Heart left ventricle (tissue), 16 donors: ENCODE measurements around the gene CCBE1. TPM values are rescaled to one million over a fixed set of nuclear protein-coding genes. Genes with fewer than 3 reads are reported as not detected.
A peak's percentile ranks its signal among the peaks of the same experiment; 100 is the strongest.

Experiments
- ATAC-seq, 4 donors: fragments of 200-7000 bp; cut with Tn5 transposase; one replicate each; pipeline ENCODE4 v1.9.1; 2020 to 2022; ENCODE audit warnings: moderate library complexity in 4 of 4, mild to moderate bottlenecking in 3 of 4, moderate number of reproducible peaks in 1 of 4
- DNase-seq, 5 donors: peaks; one replicate each; pipeline ENCODE4 v3.0.0-alpha.2; 2020
- H3K27ac ChIP-seq, 12 donors: fragments of 200-600 bp; sonication (generic) in 4 of 12; one replicate each; pipeline versions ENCODE4 v1.5.0 to v1.8.0; 2016 to 2022; ENCODE audit warnings: mild to moderate bottlenecking in 2 of 12
- H3K27me3 ChIP-seq, 9 donors: fragments of 200-600 bp; sonication (generic) in 2 of 9; one replicate each; pipeline versions ENCODE4 v1.5.1 to v1.8.0; 2016 to 2022; ENCODE audit warnings: mild to moderate bottlenecking in 3 of 9
- H3K36me3 ChIP-seq, 9 donors: fragments of 200-600 bp; sonication (generic) in 2 of 9; one replicate each; pipeline versions ENCODE4 v1.5.0 to v1.8.0; 2018 to 2022; ENCODE audit warnings: mild to moderate bottlenecking in 2 of 9
- H3K4me1 ChIP-seq, 12 donors: fragments of 200-600 bp; sonication (generic) in 4 of 12; one replicate each; pipeline versions ENCODE4 v1.5.0 to v1.8.0; 2016 to 2022; ENCODE audit warnings: mild to moderate bottlenecking in 3 of 12
- H3K4me3 ChIP-seq, 12 donors: fragments of 200-600 bp; sonication (generic) in 4 of 12; one replicate each; pipeline versions ENCODE4 v1.5.0 to v1.8.0; 2017 to 2022; ENCODE audit warnings: mild to moderate bottlenecking in 9 of 12, moderate library complexity in 4 of 12
- H3K9me3 ChIP-seq, 12 donors: fragments of 200-600 bp; sonication (generic) in 4 of 12; one replicate each; pipeline versions ENCODE4 v1.5.0 to v1.8.0; 2016 to 2022; ENCODE audit warnings: mild to moderate bottlenecking in 1 of 12
- POLR2A ChIP-seq, 2 donors: fragments of 450-650 bp; IDR thresholded peaks; one replicate each; pipeline ENCODE4 v1.6.1; 2017; ENCODE audit warnings: antibody characterized with exemption in 2 of 2, mild to moderate bottlenecking in 2 of 2, moderate library complexity in 2 of 2
- WGBS, 4 donors: extraction: QIAGEN DNeasy Blood & Tissue Kit in 2 of 4; methylation state at CpG; one replicate each; pipeline versions ENCODE4 v1.1.5 to v1.1.7; 2013 to 2018; 5-methylcytosine and 5-hydroxymethylcytosine counted together
- intact Hi-C, 10 donors: fragments of 100-400 bp; cut with DNase I; formaldehyde crosslinking; loops; one replicate each; pipeline versions ENCODE4 v1.11.1 to v1.14.2; 2022
- polyA plus RNA-seq, 2 donors: library from polyadenylated mRNA; stranded (reverse); fragments of 200-250 nt; gene quantifications; one replicate each; pipeline ENCODE4 v1.2.3, GENCODE V29; 2013
- total RNA-seq, 9 donors: library from RNA; depleted of rRNA in 2 of 9; stranded (reverse); fragments of >200 nt in 2 of 9; fragmentation: NEBNext Ultra II Directional in 3 of 9; extraction: Animal tissue kit (Norgen Biotek cat#: 25700) in 3 of 9; gene quantifications; one replicate each; pipeline versions ENCODE4 v1.1.0 to v1.2.4, GENCODE V29; 2016 to 2023
- TF ChIP-seq, protein P1 (sequence below), 12 donors: fragments of 200-600 bp; sonication (generic) in 4 of 12; IDR thresholded peaks; one replicate each; pipeline versions ENCODE4 v1.5.0 to v1.8.0; 2018 to 2022; ENCODE audit warnings: antibody characterized with exemption in 12 of 12, mild to moderate bottlenecking in 5 of 12
- donor health status: ischemic (EF 13 %, LVEDD 7.1; RV severe dilation, severe dysfunction).
- donor health status: healthy with polysubstance abuse.
- donor health status: DM: no; HTN: yes; CAD: no.
- donor health status: DM: no; HTN: no; CAD: no.
- donor health status: ischemic (EF 25% LVEDD 6.9; RV normal size, moderate dysfunction).
- donor health status: ischemic (EF 25% LVEDD 5.7; RV mildly dilated, moderate dysfunction).
- donor health status: healthy.
- donor health status: DM: yes; HTN: yes; CAD: no.
- donor health status: ischemic (EF 35%, LVEDD 5.7; RV mildly dilated, moderate dysfunction).
- donor health status: nonischemic (EF 11% LVEDD 7.7; RV severe dilation, severe dysfunction).
- donor health status: DM: yes; HTN: yes; CAD: no.
- donor health status: PGD.
- donor health status: ischemic (EF 29% LVEDD 5.4; RV normal size, mild dysfunction).
- donor health status: nonischemic (EF 23%, LVEDD 6.1; RV moderate dilation, normal function).

The CCBE1 gene
- total and polyA plus RNA-seq, 11 donors = 0.15 to 6.3 (median 0.74) TPM

DNA sequence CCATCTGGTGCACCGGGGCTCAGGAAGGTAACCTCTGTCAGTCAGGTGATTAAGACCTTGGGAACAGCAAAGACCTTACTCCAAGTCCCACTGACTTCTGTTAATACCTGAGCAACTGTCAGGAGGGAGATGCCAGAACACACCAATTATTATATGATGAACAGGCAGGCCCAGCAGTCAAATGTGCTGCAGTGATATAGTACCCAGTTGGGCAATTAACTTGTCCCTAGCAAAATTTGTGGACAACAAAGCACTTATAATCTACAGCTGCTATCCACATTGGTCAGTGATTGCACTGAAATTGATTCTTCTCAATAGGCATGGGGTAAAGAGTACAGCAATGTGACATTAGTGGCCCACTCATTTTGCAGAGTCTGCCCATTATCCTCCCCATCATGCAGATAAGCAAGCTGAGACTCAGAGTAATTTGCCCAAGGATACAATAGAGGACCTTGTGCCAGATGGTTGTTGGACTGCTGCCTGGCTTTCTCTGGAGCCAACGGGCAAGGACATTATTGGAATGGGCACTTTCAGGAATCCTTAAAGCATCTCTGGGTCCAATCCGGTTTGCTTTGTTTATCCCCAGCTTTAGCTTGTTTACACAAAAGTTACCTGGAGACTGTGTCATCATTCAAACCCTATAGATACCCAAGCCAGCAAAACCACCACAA lies 147.6 kb downstream of the CCBE1 start:
- ATAC-seq = peak; percentile 53 to 75 (median 70)
- intact Hi-C loops = loop anchor here in 4 of 10 donors (5.0 to 10.0 kb wide), 5 partner anchors 32 to 85 kb away; no protein-coding TSS in a partner anchor
- peak overlapping the region in 4 of 12 donors; percentile 59 to 68 (median 60) for H3K27ac ChIP-seq

DNA sequence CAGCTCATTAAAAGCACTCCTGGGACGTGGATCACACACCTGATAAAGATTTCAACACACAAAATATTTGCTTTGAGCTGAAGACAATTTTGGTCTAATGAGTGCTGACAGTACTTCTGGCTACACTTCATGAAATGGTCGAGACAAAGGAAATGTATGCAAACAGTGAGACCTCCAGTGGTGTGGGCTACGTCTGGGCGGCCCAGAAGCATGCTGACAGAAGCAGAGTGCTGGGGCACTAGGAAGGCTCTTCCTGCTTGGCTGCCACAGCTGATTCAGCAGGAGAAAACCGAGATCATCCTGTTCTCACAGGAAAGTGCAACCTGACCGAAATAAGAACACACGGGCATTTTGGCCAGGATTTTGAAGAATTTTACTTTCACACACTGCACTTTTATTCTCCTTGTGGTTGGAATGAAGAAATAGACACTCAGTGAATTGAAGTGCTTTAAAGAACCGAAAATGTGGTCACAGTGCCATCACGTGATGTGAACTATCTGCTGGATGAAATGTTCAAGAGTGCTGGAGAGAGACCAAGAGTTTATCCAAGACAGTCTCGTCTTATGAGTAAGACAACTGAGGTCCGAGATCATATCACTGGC lies 149.5 kb downstream of the CCBE1 start:
- no peak overlapping the region for H3K27ac ChIP-seq
- intact Hi-C loops = loop anchor here in 1 of 10 donors (10.0 kb wide), 1 partner anchor 83 kb away; no protein-coding TSS in a partner anchor
- no peak overlapping the region for H3K4me3 ChIP-seq
- H3K4me1 ChIP-seq = peaks cover 0 to 17% (median 3%) of the 10 kb centered on the region in 12 donors
- DNase-seq (no peak), ATAC-seq (peak in 2 of 4 donors; percentile 31 to 37)
- no peaks in the 10 kb centered on the region for H3K36me3 ChIP-seq
- TF ChIP-seq, protein P1, sequence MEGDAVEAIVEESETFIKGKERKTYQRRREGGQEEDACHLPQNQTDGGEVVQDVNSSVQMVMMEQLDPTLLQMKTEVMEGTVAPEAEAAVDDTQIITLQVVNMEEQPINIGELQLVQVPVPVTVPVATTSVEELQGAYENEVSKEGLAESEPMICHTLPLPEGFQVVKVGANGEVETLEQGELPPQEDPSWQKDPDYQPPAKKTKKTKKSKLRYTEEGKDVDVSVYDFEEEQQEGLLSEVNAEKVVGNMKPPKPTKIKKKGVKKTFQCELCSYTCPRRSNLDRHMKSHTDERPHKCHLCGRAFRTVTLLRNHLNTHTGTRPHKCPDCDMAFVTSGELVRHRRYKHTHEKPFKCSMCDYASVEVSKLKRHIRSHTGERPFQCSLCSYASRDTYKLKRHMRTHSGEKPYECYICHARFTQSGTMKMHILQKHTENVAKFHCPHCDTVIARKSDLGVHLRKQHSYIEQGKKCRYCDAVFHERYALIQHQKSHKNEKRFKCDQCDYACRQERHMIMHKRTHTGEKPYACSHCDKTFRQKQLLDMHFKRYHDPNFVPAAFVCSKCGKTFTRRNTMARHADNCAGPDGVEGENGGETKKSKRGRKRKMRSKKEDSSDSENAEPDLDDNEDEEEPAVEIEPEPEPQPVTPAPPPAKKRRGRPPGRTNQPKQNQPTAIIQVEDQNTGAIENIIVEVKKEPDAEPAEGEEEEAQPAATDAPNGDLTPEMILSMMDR (IDR thresholded peaks at IDR 0.05) = no peak
- no peak for TF ChIP-seq POLR2A (IDR thresholded peaks at IDR 0.05)
- no peaks in the 10 kb centered on the region for H3K27me3 ChIP-seq
- H3K9me3 ChIP-seq = no peaks in the 10 kb centered on the region
- 12 to 23% (median 21%) methylated on average over 11 of the region's 11 CpGs for WGBS, 4 donors

More for the DNA sequence above, 147.6 kb downstream of the CCBE1 start:
- Histone ChIP-seq H3K4me3 (no peak overlapping the region), H3K4me1 (peaks cover 0 to 25% (median 5%) of the 10 kb centered on the region in 12 donors), H3K36me3 (no peaks in the 10 kb centered on the region), H3K27me3 (no peaks in the 10 kb centered on the region), H3K9me3 (no peaks in the 10 kb centered on the region)
- 33 to 48% (median 40%) methylated on average over 2 to 3 of the region's 3 CpGs for WGBS, 4 donors
- DNase-seq = peak in 3 of 5 donors; percentile 35 to 66 (median 48)
- TF ChIP-seq, protein P1 (IDR thresholded peaks at IDR 0.05) = no peak
- TF ChIP-seq POLR2A (IDR thresholded peaks at IDR 0.05) = no peak

DNA sequence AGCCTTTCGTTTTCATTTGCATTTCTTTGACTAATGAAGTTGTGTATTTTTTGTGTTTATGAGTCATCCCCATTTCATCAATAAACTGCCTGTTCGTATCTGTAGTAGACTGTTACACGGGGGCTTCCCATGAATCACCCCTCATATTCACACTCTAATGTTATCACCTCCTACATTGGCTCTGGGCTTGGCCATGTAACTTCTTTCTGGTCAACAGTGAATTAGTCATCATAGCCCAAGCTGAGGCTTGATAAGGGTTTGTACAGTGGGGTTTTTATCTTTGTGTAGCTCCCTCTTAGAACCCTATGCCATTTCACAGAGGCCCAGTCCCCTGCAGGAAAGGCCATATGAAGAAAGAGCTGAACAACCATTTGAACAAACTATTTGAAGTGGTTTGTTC lies 151.0 kb downstream of the CCBE1 start:
- H3K36me3 ChIP-seq = no peaks in the 10 kb centered on the region
- H3K4me3 ChIP-seq = no peak overlapping the region
- ATAC-seq = peak in 1 of 4 donors; percentile 74
- intact Hi-C loops = loop anchor here in 1 of 10 donors (10.0 kb wide), 1 partner anchor 81 kb away; no protein-coding TSS in a partner anchor
- H3K27ac ChIP-seq = no peak overlapping the region
- H3K27me3 ChIP-seq = no peaks in the 10 kb centered on the region
- peaks cover 0 to 17% (median 3%) of the 10 kb centered on the region in 12 donors for H3K4me1 ChIP-seq
- no peak for TF ChIP-seq POLR2A (IDR thresholded peaks at IDR 0.05)
- H3K9me3 ChIP-seq = no peaks in the 10 kb centered on the region
- WGBS, 4 donors = 50 to 66% (median 56%) methylated on average over 3 of the region's 3 CpGs
- DNase-seq = no peak

DNA sequence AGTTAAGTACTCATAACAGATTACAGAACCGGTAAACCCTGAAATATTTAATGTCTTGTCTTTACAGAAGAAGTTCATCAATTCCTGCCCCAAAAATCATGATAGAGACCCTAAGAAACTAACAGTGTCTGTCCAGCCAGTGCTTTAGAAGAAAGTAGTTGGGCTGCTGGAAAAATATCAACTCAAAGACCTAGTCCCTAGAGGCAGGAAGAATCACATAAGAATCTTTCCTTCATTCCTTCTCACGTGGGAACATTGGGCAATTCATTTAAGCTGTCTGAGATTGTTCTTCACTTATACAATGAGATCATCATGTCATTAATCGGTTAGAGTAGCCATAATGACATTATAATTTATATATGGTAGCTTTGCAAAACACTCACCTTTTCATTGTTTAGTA lies 156.4 kb downstream of the CCBE1 start:
- ATAC-seq (no peak), DNase-seq (no peak)
- no peaks in the 10 kb centered on the region for H3K27me3 ChIP-seq
- H3K9me3 ChIP-seq = no peaks in the 10 kb centered on the region
- no peaks in the 10 kb centered on the region for H3K36me3 ChIP-seq
- H3K4me3 ChIP-seq = no peak overlapping the region
- TF ChIP-seq, protein P1 (IDR thresholded peaks at IDR 0.05) = no peak
- TF ChIP-seq POLR2A (IDR thresholded peaks at IDR 0.05) = no peak
- no peaks in the 10 kb centered on the region for H3K4me1 ChIP-seq
- intact Hi-C loops = loop anchor here in 1 of 10 donors (10.0 kb wide), 1 partner anchor 76 kb away; no protein-coding TSS in a partner anchor
- H3K27ac ChIP-seq = no peak overlapping the region
- 52 to 61% (median 53%) methylated on average over 3 of the region's 3 CpGs for WGBS, 4 donors
